B cell (primary cell): ENCODE results near the gene ANAPC2.

Source experiments
- CTCF ChIP-seq: fragments of 200-600 bp; IDR thresholded peaks from one replicate; pipeline ENCODE4 v1.8.0; 2022; ENCODE audit warnings: antibody characterized with exemption, mild to moderate bottlenecking
- EZH2 ChIP-seq: IDR thresholded peaks from 2 replicates; pipeline ENCODE4 v1.6.1; 2012; ENCODE audit warnings: borderline replicate concordance, low read depth, mild to moderate bottlenecking, moderate library complexity, low read length; ENCODE audit not compliant: insufficient read depth, poor library complexity, severe bottlenecking

DNA sequence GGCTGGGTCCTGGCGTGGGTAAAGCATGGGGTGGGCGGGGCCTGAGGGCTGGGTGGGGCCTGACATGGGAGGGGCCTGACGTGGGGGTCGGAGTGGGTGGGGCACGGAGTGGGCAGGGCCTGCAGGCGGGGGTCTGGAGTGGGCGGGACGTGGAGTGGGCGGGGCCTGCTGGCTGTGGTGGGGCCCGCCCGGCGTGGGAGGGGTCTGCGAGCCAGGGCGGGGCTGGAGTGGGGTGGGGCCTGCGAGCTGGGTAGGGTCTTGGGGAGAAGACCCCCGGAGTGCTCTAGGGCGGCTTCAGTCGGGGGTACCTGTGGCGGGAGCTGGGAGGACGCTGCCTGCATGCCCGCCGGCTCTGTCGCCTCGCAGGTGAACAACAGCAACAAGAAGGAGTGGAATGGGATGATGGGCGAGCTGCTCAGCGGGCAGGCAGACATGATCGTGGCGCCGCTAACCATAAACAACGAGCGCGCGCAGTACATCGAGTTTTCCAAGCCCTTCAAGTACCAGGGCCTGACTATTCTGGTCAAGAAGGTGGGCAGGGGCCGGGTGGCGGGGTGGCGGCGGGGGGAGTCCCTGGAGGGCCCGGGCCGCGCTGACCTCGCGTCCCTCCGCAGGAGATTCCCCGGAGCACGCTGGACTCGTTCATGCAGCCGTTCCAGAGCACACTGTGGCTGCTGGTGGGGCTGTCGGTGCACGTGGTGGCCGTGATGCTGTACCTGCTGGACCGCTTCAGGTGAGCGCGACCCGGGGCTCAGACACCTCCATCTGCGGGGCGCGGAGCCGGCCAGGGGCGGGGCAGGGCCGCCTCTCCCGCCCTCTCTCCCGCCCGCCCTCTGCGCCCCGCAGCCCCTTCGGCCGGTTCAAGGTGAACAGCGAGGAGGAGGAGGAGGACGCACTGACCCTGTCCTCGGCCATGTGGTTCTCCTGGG lies 26.5 kb downstream of the ANAPC2 start:
- TF ChIP-seq CTCF, result no peak
- TF ChIP-seq EZH2, result peak; percentile 48
